H1 (cell line): Measurements from ENCODE around the gene DTNB. TPM values are rescaled to one million over a fixed set of nuclear protein-coding genes. Genes with fewer than 3 reads are reported as not detected.
A peak's percentile ranks its signal among the peaks of the same experiment; 100 is the strongest.

Experiments
- CTCF ChIA-PET: fragments of 300-600 bp; sonication (Branson Sonifier 250); formaldehyde crosslinking; loops from one replicate; lab custom pipeline; 2021; ENCODE audit not compliant: partially characterized antibody; lab: Charles Lee
- POLR2A ChIA-PET: fragments of 300-600 bp; sonication (Branson Sonifier 250); formaldehyde crosslinking; loops from one replicate; lab custom pipeline; 2021; ENCODE audit warnings: inconsistent platforms; ENCODE audit not compliant: partially characterized antibody; lab: Charles Lee
- DNase-seq, 2 experiments: peaks; one replicate each; pipeline versions ENCODE4 v3.0.0 to v3.0.0-alpha.2; 2010 to 2022; ENCODE audit warnings: low spot score in 2 of 2, low read depth in 1 of 2, mixed read lengths in 1 of 2
- FAIRE-seq: peaks from 2 replicates; lab custom pipeline; 2011; peaks lifted over from hg19 to GRCh38; lab: Jason Lieb, UNC
- H2AFZ ChIP-seq: 2 replicates; pipeline ENCODE4 v1.8.1; 2012; ENCODE audit warnings: low read length, inconsistent platforms
- H2AK5ac ChIP-seq: 2 replicates; pipeline ENCODE4 v1.6.1; 2013; ENCODE audit warnings: low read depth, low read length
- H2BK120ac ChIP-seq: replicated peaks from 2 replicates; pipeline ENCODE3; 2013; ENCODE audit warnings: low read depth, low read length, inconsistent platforms
- H2BK12ac ChIP-seq: 2 replicates; pipeline ENCODE4 v1.6.1; 2013; ENCODE audit warnings: low read depth, low read length
- H2BK15ac ChIP-seq: 2 replicates; pipeline ENCODE4 v1.6.1; 2013; ENCODE audit warnings: low read length
- H2BK20ac ChIP-seq: 2 replicates; pipeline ENCODE4 v1.6.1; 2013; ENCODE audit warnings: low read length
- H2BK5ac ChIP-seq: 2 replicates; pipeline ENCODE4 v1.6.1; 2013; ENCODE audit warnings: low read depth, low read length
- H3K14ac ChIP-seq: 2 replicates; pipeline ENCODE4 v1.6.1; 2013; ENCODE audit warnings: inconsistent platforms; ENCODE audit not compliant: insufficient read length
- H3K18ac ChIP-seq: 2 replicates; pipeline ENCODE4 v1.6.1; 2013; ENCODE audit warnings: low read length; ENCODE audit errors: extremely low read depth
- H3K23ac ChIP-seq: 2 replicates; pipeline ENCODE4 v1.6.1; 2013; ENCODE audit warnings: inconsistent platforms; ENCODE audit not compliant: insufficient read length
- H3K23me2 ChIP-seq: 2 replicates; pipeline ENCODE4 v1.6.1; 2013; ENCODE audit warnings: low read depth, low read length
- H3K27ac ChIP-seq: 2 replicates; pipeline ENCODE4 v1.6.1; 2011; ENCODE audit warnings: low read depth, low read length, inconsistent platforms
- H3K27me3 ChIP-seq, 4 experiments: replicated peaks in 1 of 4; 1 replicate in 1 of 4; 2 replicates in 3 of 4; pipeline versions ENCODE4 v1.6.1 to v1.8.1; 2011 to 2013; ENCODE audit warnings: low read length in 3 of 4, mild to moderate bottlenecking in 3 of 4, inconsistent platforms in 2 of 4, mixed read lengths in 2 of 4, moderate library complexity in 1 of 4; ENCODE audit not compliant: control insufficient read depth in 3 of 4, insufficient read depth in 3 of 4; ENCODE audit errors: extremely low read depth in 1 of 4
- H3K36me3 ChIP-seq, 4 experiments: 2 replicates each; pipeline versions ENCODE4 v1.6.1 to v1.8.1; 2011 to 2013; ENCODE audit warnings: mild to moderate bottlenecking in 4 of 4, low read length in 3 of 4, moderate library complexity in 2 of 4, control low read depth in 1 of 4, inconsistent platforms in 1 of 4; ENCODE audit not compliant: insufficient read depth in 4 of 4, control insufficient read depth in 2 of 4
- H3K4ac ChIP-seq: replicated peaks from 2 replicates; pipeline ENCODE3; 2013; ENCODE audit warnings: low read length, low read depth, mixed read lengths, inconsistent platforms; ENCODE audit not compliant: insufficient read length
- H3K4me1 ChIP-seq, 4 experiments: replicated peaks in 1 of 4; 1 replicate in 1 of 4; 2 replicates in 3 of 4; pipeline versions ENCODE4 v1.6.1 to v1.8.1; 2011 to 2013; ENCODE audit warnings: low read length in 3 of 4, inconsistent platforms in 2 of 4, mixed read lengths in 1 of 4; ENCODE audit not compliant: insufficient read depth in 4 of 4, control insufficient read depth in 3 of 4
- H3K4me2 ChIP-seq, 2 experiments: 2 replicates each; pipeline versions ENCODE4 v1.6.1 to v1.8.1; 2011 to 2013; ENCODE audit warnings: low read depth in 2 of 2, low read length in 2 of 2, control low read depth in 1 of 2, inconsistent platforms in 1 of 2, mild to moderate bottlenecking in 1 of 2; ENCODE audit not compliant: insufficient read depth in 1 of 2
- H3K4me3 ChIP-seq, 4 experiments: fragments of 200-600, 300-600 bp in 1 of 4; sonication (generic), shearing (Covaris generic), sonication (Bioruptor Twin) in 1 of 4; 2 replicates each; pipeline versions ENCODE4 v1.5.1 to v1.8.1; 2011 to 2016; ENCODE audit warnings: low read length in 4 of 4, low read depth in 3 of 4, control low read depth in 2 of 4, inconsistent platforms in 2 of 4, mild to moderate bottlenecking in 2 of 4, mixed read lengths in 1 of 4, moderate library complexity in 1 of 4; ENCODE audit not compliant: insufficient read depth in 2 of 4; ENCODE audit errors: extremely low read depth in 1 of 4
- H3K56ac ChIP-seq: replicated peaks from 2 replicates; pipeline ENCODE3; 2013; ENCODE audit warnings: low read depth, mild to moderate bottlenecking, mixed read lengths, low read length, inconsistent platforms; ENCODE audit not compliant: insufficient read length
- H3K79me1 ChIP-seq: 2 replicates; pipeline ENCODE4 v1.6.1; 2013; ENCODE audit warnings: low read depth, low read length, control low read depth
- H3K79me2 ChIP-seq, 2 experiments: 2 replicates each; pipeline versions ENCODE4 v1.6.1 to v1.8.1; 2012 to 2013; ENCODE audit warnings: low read length in 2 of 2, mild to moderate bottlenecking in 2 of 2, inconsistent platforms in 1 of 2; ENCODE audit not compliant: insufficient read depth in 2 of 2, control insufficient read depth in 1 of 2
- H3K9ac ChIP-seq, 4 experiments: replicated peaks in 1 of 4; 1 replicate in 1 of 4; 2 replicates in 3 of 4; pipeline versions ENCODE4 v1.6.1 to v1.8.1; 2011 to 2013; ENCODE audit warnings: low read depth in 3 of 4, low read length in 3 of 4, control low read depth in 2 of 4, mild to moderate bottlenecking in 2 of 4, moderate library complexity in 2 of 4, inconsistent platforms in 1 of 4; ENCODE audit errors: extremely low read depth in 1 of 4
- H3K9me3 ChIP-seq, 2 experiments: 2 replicates each; pipeline versions ENCODE4 v1.6.1 to v1.8.1; 2012 to 2013; ENCODE audit warnings: mild to moderate bottlenecking in 2 of 2, moderate library complexity in 2 of 2, control low read depth in 1 of 2, inconsistent platforms in 1 of 2, low read depth in 1 of 2, low read length in 1 of 2, mixed read lengths in 1 of 2; ENCODE audit not compliant: insufficient read depth in 2 of 2
- H4K20me1 ChIP-seq, 2 experiments: replicated peaks in 1 of 2; 2 replicates each; pipeline versions ENCODE3 to v1.8.1; 2011 to 2013; ENCODE audit warnings: inconsistent platforms in 2 of 2, low read length in 2 of 2, mild to moderate bottlenecking in 1 of 2; ENCODE audit not compliant: insufficient read depth in 2 of 2, control insufficient read depth in 1 of 2
- H4K5ac ChIP-seq: 2 replicates; pipeline ENCODE4 v1.6.1; 2013; ENCODE audit warnings: low read length, low read depth, mixed read lengths, inconsistent platforms; ENCODE audit not compliant: insufficient read length
- H4K8ac ChIP-seq: 2 replicates; pipeline ENCODE4 v1.8.0; 2013; ENCODE audit warnings: mild to moderate bottlenecking, moderate library complexity, low read length, inconsistent platforms; ENCODE audit not compliant: insufficient read depth; ENCODE audit errors: extremely low read depth
- H4K91ac ChIP-seq: replicated peaks from 2 replicates; pipeline ENCODE3; 2013; ENCODE audit warnings: low read length, mixed read lengths, inconsistent platforms; ENCODE audit not compliant: insufficient read length
- CHD1 ChIP-seq: IDR thresholded peaks from 2 replicates; pipeline ENCODE4 v1.6.1; 2012; ENCODE audit warnings: low read depth, low read length, improper control_type of control experiment
- MAFK ChIP-seq: IDR thresholded peaks from 2 replicates; pipeline ENCODE4 v1.6.1; 2012; ENCODE audit warnings: low read depth, mild to moderate bottlenecking, improper control_type of control experiment, low read length
- WGBS, 2 experiments: shearing (Covaris generic) in 1 of 2; methylation state at CpG; one replicate each; pipeline versions ENCODE4 v1.1.6 to v1.1.7; 2013 to 2015; ENCODE audit warnings: low lambda C conversion rate in 2 of 2, mixed read lengths in 2 of 2, inconsistent platforms in 1 of 2, low coverage in 1 of 2, missing lambda C conversion rate in 1 of 2; ENCODE audit not compliant: insufficient replicate concordance in 2 of 2, insufficient coverage in 1 of 2, insufficient read length in 1 of 2; ENCODE audit errors: extremely low coverage in 1 of 2, missing lambda C conversion rate in 1 of 2; 5-methylcytosine and 5-hydroxymethylcytosine counted together
- polyA plus RNA-seq, 7 experiments: library from polyadenylated mRNA; depleted of rRNA in 3 of 7; stranded (reverse) in 5 of 7; unstranded in 2 of 7; fragments of >200 nt in 5 of 7; fragments of 200-250 nt in 2 of 7; gene quantifications; 1 replicate in 5 of 7; 2 replicates in 1 of 7; 4 replicates in 1 of 7; pipeline versions ENCODE4 v1.2.1 to v1.2.3, GENCODE V29; 2011 to 2013; ENCODE audit warnings: missing spikeins in 2 of 7, mixed read lengths in 2 of 7
- total RNA-seq: library from RNA; stranded (reverse); fragmentation: NEBNext Ultra II Directional; extraction: Animal tissue kit (Norgen Biotek cat#: 25700); gene quantifications from 2 replicates; pipeline ENCODE4 v1.2.1, GENCODE V29; 2021
- TF ChIP-seq, protein P1 (sequence below), 3 experiments: IDR thresholded peaks; 1 replicate in 2 of 3; 2 replicates in 1 of 3; pipeline versions ENCODE4 v1.5.1 to v1.6.1; 2011; ENCODE audit warnings: low read length in 3 of 3, mild to moderate bottlenecking in 3 of 3, inconsistent platforms in 2 of 3, low read depth in 1 of 3, moderate library complexity in 1 of 3; ENCODE audit not compliant: insufficient read depth in 1 of 3; ENCODE audit errors: control extremely low read depth in 1 of 3

DTNB gene
- total and polyA plus RNA-seq, 2 of the 8 experiments (the other 6 are each of a cell fraction or from before 2014, with no cell fraction given), result 39.6 to 49.5 TPM

DNA sequence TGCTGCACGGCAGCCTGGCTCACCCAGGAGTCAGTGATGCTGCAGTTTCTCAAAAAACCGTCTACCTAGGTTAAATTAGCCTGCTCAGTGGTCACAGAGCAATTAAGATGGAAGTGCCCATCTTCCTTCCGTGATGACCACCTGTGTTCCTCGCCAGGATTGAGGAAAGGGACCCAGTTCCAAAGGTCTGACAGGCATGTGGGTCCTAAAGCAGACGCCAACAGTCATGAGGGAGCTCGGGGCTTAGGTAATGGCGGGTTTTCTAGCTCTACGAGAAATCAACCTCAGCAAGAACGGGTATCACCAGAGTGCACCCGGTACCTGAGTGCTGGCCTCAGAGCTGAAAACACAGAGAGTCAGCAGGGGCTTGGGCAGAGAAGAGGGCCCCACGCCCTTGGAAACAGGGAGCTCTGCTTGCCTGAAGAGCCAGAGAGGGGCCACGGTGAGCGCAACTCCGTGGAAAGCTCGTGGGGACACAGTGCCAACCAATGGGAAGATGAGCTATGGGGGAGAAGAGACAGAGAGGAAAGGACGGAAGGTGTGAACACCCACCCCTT is 297.3 kb downstream of the DTNB start:
- H3K9ac ChIP-seq, result no peak overlapping the region; a peak in 1 of 7 replicates
- H3K56ac ChIP-seq, result no peak overlapping the region
- H3K14ac ChIP-seq, result no peak overlapping the region
- H3K27me3 ChIP-seq, result peaks cover 0 to 8% (median 0%) of the 10 kb centered on the region in 4 experiments; a peak in 5 of 7 replicates
- no peaks in the 10 kb centered on the region for H3K23me2 ChIP-seq
- H3K79me2 ChIP-seq, result no peaks in the 10 kb centered on the region
- H3K79me1 ChIP-seq, result no peaks in the 10 kb centered on the region
- H3K9me3 ChIP-seq, result no peaks in the 10 kb centered on the region
- H2AFZ ChIP-seq, result peak overlapping the region; percentile 70; the same call in 1 of the 2 replicates
- no peak overlapping the region for H2BK5ac ChIP-seq
- H3K36me3 ChIP-seq, result no peaks in the 10 kb centered on the region
- no peak overlapping the region for H3K27ac ChIP-seq
- DNase-seq (peak in 1 of 2 experiments; percentile 45), FAIRE-seq (no peak)
- H4K91ac ChIP-seq, result no peak overlapping the region
- peak overlapping the region; percentile 69 for H2BK120ac ChIP-seq
- H2BK20ac ChIP-seq, result no peak overlapping the region; the same call in 1 of the 2 replicates
- H4K20me1 ChIP-seq, result no peaks in the 10 kb centered on the region
- no peak overlapping the region for H4K5ac ChIP-seq
- ChIA-PET POLR2A (interaction anchor here (0.6 to 2.0 kb wide), 8 partner anchors 9 to 231 kb away, joined by 3 to 11 read pairs (median 5); no protein-coding TSS in a partner anchor), CTCF (interaction anchor here (0.7 to 8.6 kb wide), 30 partner anchors 10 to 289 kb away, joined by 3 to 108 read pairs (median 6); partner anchors contain the start of gene DNMT3A)
- H2BK15ac ChIP-seq, result peak overlapping the region; percentile 40; the same call in 1 of the 2 replicates
- H2BK12ac ChIP-seq, result no peak overlapping the region
- no peak overlapping the region for H3K23ac ChIP-seq
- peak overlapping the region; percentile 37 to 47 for H3K4me2 ChIP-seq
- peak overlapping the region; percentile 35 for H3K4ac ChIP-seq
- H3K4me1 ChIP-seq, result peaks cover 0 to 15% (median 13%) of the 10 kb centered on the region in 4 experiments; a peak in 5 of 7 replicates
- H3K18ac ChIP-seq, result peak overlapping the region; percentile 44; the same call in 1 of the 2 replicates
- 83% methylated on average over 16 of the region's 16 CpGs; no CpG with 5 or more reads in 1 of the 2 experiments for WGBS, 2 experiments
- peak overlapping the region; percentile 71; the same call in 1 of the 2 replicates for H2AK5ac ChIP-seq
- H3K4me3 ChIP-seq, result peak overlapping the region in 2 of 4 experiments; percentile 5 to 48; a peak in 3 of 8 replicates
- peak overlapping the region; percentile 81 for H4K8ac ChIP-seq
- TF ChIP-seq MAFK (no peak), CHD1 (no peak)
- TF ChIP-seq, protein P1, sequence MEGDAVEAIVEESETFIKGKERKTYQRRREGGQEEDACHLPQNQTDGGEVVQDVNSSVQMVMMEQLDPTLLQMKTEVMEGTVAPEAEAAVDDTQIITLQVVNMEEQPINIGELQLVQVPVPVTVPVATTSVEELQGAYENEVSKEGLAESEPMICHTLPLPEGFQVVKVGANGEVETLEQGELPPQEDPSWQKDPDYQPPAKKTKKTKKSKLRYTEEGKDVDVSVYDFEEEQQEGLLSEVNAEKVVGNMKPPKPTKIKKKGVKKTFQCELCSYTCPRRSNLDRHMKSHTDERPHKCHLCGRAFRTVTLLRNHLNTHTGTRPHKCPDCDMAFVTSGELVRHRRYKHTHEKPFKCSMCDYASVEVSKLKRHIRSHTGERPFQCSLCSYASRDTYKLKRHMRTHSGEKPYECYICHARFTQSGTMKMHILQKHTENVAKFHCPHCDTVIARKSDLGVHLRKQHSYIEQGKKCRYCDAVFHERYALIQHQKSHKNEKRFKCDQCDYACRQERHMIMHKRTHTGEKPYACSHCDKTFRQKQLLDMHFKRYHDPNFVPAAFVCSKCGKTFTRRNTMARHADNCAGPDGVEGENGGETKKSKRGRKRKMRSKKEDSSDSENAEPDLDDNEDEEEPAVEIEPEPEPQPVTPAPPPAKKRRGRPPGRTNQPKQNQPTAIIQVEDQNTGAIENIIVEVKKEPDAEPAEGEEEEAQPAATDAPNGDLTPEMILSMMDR (IDR thresholded peaks at IDR 0.05; ENCODE audit: control extremely low read depth in 1 of 3, insufficient read depth in 1 of 3, low read depth in 1 of 3, low read length in 3 of 3), result no peak
